ENCODE data around the gene PTGFRN.
"Not testable (repeated sequence)": the region's sequence is repeated elsewhere in the genome, so short reads cannot be mapped to it uniquely, and the experiment has no call there.

PTGFRN gene

GRCh38 chr1:116938216-116938615 lies 28.5 kb downstream of the PTGFRN start:
- TF ChIP-seq CTCF (conservative IDR thresholded peaks at IDR 0.05; ENCODE audit: low read length), result no peak
- DNase-seq (ENCODE audit: low read depth), result no peak
- no peak overlapping the region for H3K4me3 ChIP-seq (ENCODE audit: low read length)

DNA sequence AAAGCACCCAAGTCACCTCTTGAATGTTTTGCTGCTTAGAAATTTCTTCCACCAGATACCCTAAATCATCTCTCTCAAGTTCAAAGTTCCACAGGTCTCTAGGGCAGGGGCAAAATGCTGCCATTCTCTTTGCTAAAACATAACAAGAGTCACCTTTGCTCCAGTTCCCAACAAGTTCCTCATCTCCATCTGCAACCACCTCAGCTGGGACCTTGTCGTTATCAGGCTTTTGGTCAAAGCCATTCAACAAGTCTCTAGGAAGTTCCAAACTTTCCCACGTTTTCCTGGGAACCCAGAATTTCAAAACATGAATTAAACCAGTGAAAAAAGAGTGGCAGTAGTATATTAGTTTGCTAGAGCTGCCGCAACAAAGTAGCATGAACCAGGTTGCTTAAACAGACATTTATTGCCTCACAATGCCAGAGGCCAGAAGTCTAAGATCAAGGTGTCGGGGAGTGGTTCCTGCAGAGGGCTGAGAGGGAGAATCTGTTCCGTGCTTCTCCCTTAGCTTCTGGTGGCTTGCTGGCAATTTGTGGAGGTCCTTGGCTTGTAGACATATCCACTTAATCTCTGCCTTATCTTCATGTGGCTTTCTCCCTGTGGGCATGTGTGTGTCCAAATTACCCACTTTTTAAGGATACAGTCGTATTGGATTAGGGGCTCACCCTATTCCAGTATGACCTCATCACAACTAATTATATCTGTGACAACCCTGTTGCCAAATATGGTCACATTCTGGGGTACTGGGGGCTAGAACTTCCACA lies 30.2 kb downstream of the PTGFRN start:
- not testable (repeated sequence) for H3K4me3 ChIP-seq (ENCODE audit: low read length); DNase-seq (ENCODE audit: low read depth)

DNA sequence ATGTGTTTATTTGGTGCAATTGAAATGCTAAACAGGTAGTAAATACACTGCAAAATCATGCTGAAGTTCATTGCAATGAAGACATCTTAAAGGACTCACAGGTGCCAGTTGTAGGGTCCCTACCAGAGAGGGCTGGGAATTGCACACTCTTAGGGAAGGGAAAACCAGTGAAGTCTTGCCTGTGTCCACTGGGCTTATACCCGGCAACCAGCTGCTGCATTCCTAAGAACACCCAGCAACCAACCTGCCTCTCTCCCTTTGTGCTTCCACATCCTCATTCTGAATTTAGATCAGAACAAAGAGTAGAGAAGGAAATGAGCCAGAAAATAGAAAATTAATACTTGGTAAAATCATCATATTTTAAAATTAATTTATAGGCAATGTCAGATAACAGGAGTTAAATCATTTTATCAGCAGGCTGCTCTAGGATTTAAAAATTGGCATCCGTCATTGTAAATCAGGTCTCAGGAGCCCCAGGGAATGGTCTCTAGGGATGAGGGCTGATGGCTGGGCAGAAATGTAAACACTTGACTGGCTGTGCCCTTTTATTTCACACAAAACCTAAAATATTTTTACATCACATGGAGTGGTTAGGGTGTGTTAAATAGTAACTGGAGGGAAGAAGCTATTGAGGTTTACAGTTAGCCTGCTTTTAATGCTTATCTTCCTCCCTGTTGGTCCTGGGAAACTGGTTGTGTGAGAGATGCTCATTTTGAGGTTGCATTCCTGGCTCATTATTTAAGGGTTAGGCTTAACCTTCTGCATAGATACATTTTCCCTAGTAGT lies 31.3 kb downstream of the PTGFRN start:
- H3K4me3 ChIP-seq (ENCODE audit: low read length), result no peak overlapping the region
- no peak for TF ChIP-seq CTCF (conservative IDR thresholded peaks at IDR 0.05; ENCODE audit: low read length)
- DNase-seq (ENCODE audit: low read depth), result no peak

DNA sequence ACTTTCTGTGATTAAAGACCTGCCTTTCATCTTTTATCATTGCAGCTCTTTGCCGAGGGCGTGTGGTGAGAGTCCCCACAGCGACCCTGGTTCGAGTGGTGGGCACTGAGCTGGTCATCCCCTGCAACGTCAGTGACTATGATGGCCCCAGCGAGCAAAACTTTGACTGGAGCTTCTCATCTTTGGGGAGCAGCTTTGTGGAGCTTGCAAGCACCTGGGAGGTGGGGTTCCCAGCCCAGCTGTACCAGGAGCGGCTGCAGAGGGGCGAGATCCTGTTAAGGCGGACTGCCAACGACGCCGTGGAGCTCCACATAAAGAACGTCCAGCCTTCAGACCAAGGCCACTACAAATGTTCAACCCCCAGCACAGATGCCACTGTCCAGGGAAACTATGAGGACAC lies 32.0 kb downstream of the PTGFRN start:
- no peak overlapping the region for H3K4me3 ChIP-seq (ENCODE audit: low read length)
- DNase-seq (ENCODE audit: low read depth), result no peak
- TF ChIP-seq CTCF (conservative IDR thresholded peaks at IDR 0.05; ENCODE audit: low read length), result no peak

DNA sequence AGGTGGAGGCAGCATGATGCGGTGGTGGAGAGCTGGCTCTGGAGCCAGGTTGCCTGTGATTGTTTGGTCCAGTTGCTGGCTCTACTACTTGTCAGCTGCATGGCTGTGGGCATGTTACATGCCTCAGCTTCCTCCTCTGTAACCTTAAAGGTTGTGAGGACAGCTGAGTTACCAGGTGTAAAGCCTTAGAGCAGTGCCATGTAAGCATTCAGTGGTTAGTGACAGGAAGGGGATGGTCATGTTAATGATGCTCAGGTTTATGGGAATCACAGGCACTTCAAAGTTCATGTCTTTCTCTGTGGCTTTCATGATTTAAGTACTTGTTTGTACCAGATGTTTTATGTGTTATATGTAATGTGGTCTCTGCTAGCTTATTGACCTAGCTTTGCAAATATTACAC lies 32.6 kb downstream of the PTGFRN start:
- DNase-seq (ENCODE audit: low read depth), result no peak
- TF ChIP-seq CTCF (conservative IDR thresholded peaks at IDR 0.05; ENCODE audit: low read length), result no peak
- no peak overlapping the region for H3K4me3 ChIP-seq (ENCODE audit: low read length)

DNA sequence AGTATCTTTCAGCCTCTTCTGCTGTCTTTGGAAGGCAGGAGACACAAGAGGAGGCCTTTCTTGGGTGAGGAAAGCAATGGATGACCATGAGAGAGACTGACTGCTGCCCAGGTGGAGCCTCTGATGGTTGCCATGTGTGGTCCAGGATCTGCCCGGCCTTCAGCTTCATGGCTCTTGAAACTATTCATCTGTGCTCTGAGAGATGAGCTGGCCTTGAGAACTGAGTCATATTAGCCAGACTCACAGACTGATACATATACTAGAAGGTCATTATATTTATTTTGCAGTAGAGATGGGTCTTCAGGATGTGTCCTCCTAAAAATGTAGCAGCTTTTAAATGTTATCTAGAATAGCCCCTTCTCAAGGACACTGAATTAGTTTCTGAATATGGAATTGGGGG lies 33.7 kb downstream of the PTGFRN start:
- no peak overlapping the region for H3K4me3 ChIP-seq (ENCODE audit: low read length)
- no peak for TF ChIP-seq CTCF (conservative IDR thresholded peaks at IDR 0.05; ENCODE audit: low read length)
- DNase-seq (ENCODE audit: low read depth), result no peak

GRCh38 chr1:116944613-116945012 lies 34.9 kb downstream of the PTGFRN start:
- no peak overlapping the region for H3K4me3 ChIP-seq (ENCODE audit: low read length)
- no peak for TF ChIP-seq CTCF (conservative IDR thresholded peaks at IDR 0.05; ENCODE audit: low read length)
- no peak for DNase-seq (ENCODE audit: low read depth)

All from AG10803 (cell line).